ENCODE measurements around the gene CLCN7.

The CLCN7 gene

GRCh38 chr16:1460602-1461138 lies 14.2 kb downstream of the CLCN7 start:
- no peak for DNase-seq

- DNase-seq = no peak
Measured at GRCh38 chr16:1459967-1460366, 14.9 kb downstream of the CLCN7 start.

DNA sequence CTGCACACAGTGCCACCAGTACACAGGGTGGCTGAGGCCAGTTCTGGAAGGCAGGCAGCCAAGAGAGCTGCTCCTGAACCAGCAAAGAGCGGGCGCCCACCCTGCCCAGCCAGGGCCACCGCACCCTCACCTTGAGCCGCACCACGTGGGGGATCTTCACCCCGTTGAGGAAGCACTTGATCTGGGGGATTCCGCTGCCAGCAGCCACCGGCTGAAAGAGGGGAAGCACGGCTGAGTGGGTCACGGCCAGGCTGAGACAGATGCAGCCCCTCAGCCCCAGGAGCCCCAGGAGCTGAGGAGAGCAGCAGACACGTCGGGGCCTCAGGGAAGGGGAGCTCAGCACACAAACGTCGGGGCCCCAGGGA lies 15.9 kb downstream of the CLCN7 start:
- no peak for DNase-seq

- no peak for DNase-seq
Measured at GRCh38 chr16:1458336-1458976, 16.4 kb downstream of the CLCN7 start.

- DNase-seq = no peak
Measured at GRCh38 chr16:1457489-1458245, 17.2 kb downstream of the CLCN7 start.

DNA sequence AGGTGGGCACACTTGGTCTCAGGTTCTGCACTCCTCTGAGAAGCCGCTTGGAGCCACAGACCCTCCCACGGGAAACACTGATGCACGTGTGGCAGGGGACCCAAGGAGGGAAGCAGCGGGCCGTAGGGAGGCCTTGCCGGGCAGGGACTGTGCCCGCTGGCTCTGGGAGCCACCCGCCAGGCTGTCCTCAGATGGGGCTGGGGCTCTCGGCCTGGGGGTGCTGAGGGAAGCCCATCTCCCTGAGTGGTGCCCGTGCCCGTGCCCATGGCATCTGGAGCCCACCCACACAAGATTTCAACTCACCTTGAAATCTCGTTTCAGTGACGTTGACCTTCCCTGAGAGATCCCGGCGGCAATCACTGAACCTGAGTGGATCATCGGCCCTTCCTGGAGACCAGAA lies 17.9 kb downstream of the CLCN7 start:
- no peak for DNase-seq

GRCh38 chr16:1455190-1456171 lies 19.3 kb downstream of the CLCN7 start:
- DNase-seq = no peak

- no peak for DNase-seq
Measured at GRCh38 chr16:1454561-1454960, 20.3 kb downstream of the CLCN7 start.

GRCh38 chr16:1453316-1453715 lies 21.5 kb downstream of the CLCN7 start:
- no peak for DNase-seq

DNA sequence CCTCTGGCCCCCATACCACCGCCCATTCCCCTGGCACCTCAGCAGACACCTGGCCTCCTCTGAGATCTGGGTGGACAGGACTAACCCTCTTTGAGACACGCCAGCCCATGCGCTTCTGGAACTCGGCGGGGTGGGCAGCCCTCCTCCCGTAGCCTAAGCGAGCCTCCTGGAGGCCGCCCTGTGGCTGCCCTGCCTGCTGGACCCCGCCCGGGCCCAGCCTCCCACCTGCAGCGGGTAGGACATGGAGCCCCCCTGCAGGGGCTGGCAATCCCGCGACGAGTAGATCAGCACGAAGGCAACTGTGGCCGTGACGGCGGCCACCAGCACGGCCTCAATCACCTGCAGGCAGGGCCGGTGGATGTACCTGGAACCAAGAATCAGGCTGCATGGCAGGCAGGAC lies 22.3 kb downstream of the CLCN7 start:
- DNase-seq = no peak

DNA sequence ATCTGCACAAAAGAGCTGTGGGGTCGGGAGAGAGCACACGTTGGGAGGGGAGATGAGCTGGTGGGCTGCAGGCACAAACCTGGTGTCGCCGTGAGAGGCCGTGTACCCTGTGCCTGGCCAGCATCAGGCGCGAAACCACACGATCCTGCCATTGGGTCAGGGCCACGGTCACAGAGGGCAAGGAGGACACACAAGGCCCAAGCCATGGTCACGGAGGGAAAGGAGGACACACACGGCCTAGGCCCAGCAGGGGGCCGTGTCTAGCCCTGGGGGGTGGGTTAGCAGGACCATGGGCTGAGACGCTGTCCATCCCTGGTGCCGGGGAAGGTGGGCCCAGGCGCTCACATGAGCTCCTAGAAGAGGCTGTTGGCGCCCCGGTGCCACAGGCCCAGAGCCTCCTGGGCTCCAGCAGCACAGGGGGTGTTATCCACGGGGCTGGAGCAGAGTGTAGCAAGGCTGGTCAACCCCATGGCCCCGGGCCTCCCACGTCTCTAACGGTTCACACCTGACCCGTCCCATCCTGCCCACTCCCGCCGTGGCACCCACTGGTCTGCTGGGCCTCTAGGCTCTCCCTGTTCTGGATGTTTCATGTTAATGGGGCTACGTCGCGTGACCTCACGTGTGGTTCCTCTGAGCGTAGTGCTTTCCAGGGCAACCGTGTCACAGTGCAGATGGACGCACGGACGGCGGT lies 23.0 kb downstream of the CLCN7 start:
- no peak for DNase-seq

GRCh38 chr16:1450841-1451240 lies 24.0 kb downstream of the CLCN7 start:
- DNase-seq = no peak

DNA sequence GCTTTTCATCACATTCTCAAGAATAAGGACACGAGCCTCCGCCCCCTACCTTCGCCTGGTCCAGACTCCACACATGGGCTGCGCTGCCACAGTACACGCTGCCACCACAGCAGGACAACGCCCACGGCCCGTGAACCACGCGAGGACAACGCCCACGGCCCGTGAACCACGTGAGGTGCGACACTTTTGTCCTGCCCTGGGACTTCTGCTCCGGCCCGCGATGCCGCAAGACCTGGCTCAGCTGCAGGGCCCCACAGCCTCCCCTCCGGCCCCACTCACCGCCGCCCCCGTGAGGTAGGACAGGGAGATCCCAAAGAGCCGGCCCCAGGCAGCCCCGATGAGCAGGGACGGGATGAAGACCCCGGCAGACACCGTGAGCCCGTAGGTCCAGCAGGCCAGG lies 24.6 kb downstream of the CLCN7 start:
- no peak for DNase-seq

- no peak for DNase-seq
Measured at GRCh38 chr16:1449201-1449788, 25.5 kb downstream of the CLCN7 start.

DNA sequence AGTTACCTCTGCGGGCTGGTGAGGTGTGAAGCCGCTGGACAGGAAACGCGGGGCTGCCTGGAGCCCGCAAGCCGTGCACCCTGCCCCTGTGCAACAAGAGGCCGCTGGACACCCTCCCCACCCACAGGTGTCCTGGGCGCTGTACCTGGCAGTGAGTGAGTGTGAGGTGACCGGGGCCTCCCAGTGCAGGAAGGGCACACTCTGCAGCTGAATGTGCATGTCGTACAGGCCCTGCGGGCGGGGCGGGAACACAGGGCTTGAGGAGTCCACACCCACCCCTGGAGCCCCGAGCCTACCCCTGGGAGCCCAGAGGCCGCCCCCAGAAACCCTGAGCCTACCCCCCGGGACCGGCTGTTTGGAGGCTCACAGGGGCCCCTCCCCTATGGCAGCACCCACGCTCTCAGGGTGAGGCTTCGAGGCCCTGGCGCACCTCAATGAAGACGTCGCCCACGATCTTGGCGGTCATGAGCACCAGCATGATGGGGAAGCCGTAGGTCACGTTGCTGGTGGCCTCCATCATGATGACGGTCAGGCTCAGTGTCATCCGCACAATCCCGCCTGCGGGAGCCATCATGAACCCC lies 26.2 kb downstream of the CLCN7 start:
- DNase-seq = no peak

DNA sequence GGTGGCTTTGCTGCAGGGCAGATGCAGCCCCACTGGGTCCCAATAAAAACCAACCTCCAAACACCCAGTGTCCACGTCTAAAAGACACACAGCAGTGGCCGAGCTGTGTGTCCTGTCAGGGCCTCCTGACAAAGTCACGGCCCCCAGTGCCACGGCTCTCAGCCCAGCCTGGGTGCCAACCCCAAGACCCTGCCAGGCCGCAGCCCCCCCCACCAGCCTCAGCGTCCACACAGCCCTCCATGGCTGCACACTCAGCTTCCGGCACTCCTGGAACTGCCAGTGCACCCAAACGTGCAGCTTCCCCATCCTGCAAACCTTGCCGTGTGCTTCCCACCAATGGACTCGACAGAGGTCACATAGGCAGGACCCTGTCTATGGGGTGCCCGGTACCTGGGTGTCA lies 26.9 kb downstream of the CLCN7 start:
- DNase-seq = no peak

DNA sequence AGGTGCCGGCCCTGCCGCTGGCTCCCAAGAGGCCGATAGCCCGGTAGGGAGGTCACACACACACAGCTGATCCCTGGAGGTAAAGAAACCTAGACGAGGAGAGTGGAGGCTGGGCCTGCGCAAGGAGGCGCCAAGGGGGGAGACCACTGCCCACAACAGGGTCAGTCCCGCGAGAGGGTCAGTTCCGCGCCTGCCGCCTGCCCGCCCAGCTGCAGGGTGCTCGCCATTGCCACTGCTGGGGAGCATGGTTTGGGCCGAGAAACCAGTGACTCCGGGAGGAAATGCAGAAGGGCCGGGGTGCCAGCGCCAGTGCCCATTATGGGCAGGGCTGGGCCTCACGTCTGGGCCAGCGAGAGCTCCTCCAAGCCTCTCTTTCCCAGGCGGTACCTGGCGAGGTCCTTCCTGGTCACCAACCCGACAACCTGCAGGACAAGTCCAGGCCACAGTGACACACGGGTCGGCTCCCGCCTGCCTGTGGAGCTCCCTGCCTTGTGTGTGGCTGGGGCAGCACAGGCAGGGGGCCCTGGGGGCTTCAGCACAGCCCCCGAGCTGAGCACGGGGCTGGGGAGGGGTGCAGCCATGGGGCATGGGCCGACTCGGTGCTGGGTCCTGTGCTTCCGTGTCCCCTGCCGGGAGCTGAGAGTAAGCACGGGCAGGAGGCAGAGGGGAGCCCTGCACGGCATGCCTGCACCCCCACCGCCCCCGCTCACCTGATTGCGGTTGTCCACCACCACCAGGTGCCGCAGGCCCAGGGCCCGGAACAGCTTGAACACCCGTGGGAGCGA lies 28.3 kb downstream of the CLCN7 start:
- no peak for DNase-seq

GRCh38 chr16:1445518-1446203 lies 29.2 kb downstream of the CLCN7 start:
- no peak for DNase-seq

- no peak for DNase-seq
Measured at GRCh38 chr16:1444730-1445517, 29.9 kb downstream of the CLCN7 start.
